ENCODE results near the gene PHYHD1.

DNA sequence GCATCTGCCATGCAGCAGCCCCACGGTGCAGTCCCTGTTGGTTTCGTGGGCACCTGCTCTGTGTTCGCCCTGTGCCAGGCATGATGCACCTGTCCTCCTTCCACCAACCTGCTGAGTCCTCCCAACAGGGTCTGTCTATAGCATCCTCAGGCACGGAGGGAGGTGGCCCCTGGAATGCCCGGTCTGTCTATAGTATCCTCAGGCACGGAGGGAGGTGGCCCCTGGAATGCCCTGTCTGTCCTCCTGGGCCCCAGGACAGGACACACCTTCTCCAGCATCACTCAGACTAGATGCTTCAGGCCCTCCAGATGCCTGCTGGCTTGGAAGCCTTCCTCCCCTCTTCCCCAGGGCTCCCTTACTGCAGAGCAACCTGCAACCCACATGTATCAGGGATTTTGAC is 9.9 kb upstream of the PHYHD1 start:
- no peak for TF ChIP-seq CTCF (IDR thresholded peaks at IDR 0.05)
- TF ChIP-seq SIN3A (IDR thresholded peaks at IDR 0.05; ENCODE audit: borderline replicate concordance, insufficient read depth, low read depth, low read length): no peak
- TF ChIP-seq POLR2AphosphoS5 (IDR thresholded peaks at IDR 0.05; ENCODE audit: low read depth, low read length): no peak
- TF ChIP-seq TCF7L2 (IDR thresholded peaks at IDR 0.05; ENCODE audit: low read depth, low read length): no peak
- no peak for TF ChIP-seq REST (IDR thresholded peaks at IDR 0.05; ENCODE audit: insufficient read depth in 1 of 2, low read depth in 2 of 2, low read length in 1 of 2)
